Panc1 (cell line): ENCODE results near the gene SYT9. TPM values are rescaled to one million over a fixed set of nuclear protein-coding genes. Genes with fewer than 3 reads are reported as not detected.

Experiments used
- ATAC-seq: fragments of 200-7000 bp; cut with Tn5 transposase; 2 replicates; pipeline ENCODE4 v1.9.1; 2020; ENCODE audit warnings: mild to moderate bottlenecking, moderate library complexity
- BruUV-seq: library from RNA; stranded (reverse); fragments of 400-500 nt; replicated peaks from 2 replicates; lab custom pipeline; 2021; lab: Mats Ljungman, UMichigan
- CTCF ChIA-PET: fragments of 300-600 bp; sonication (Branson Sonifier 250); formaldehyde crosslinking; loops from one replicate; lab custom pipeline; 2022; ENCODE audit warnings: antibody characterized with exemption; lab: Charles Lee
- POLR2A ChIA-PET: fragments of 300-600 bp; sonication (Branson Sonifier 250); formaldehyde crosslinking; loops from one replicate; lab custom pipeline; 2022; ENCODE audit warnings: antibody characterized with exemption; lab: Charles Lee
- DNase-seq: peaks from one replicate; pipeline ENCODE4 v3.0.0-alpha.2; 2010; ENCODE audit warnings: low read depth, low spot score
- H3K27ac ChIP-seq: 2 replicates; pipeline ENCODE4 v1.5.1; 2011; ENCODE audit warnings: mild to moderate bottlenecking, low read length, inconsistent platforms
- H3K27me3 ChIP-seq: fragments of 200-500 bp; sonication (Bioruptor generic); 2 replicates; pipeline ENCODE4 v1.6.0; 2014; ENCODE audit warnings: low read length, inconsistent platforms; ENCODE audit not compliant: control insufficient read depth, insufficient read depth
- H3K36me3 ChIP-seq: fragments of 200-500 bp; sonication (Bioruptor generic); 2 replicates; pipeline ENCODE4 v1.5.1; 2014; ENCODE audit warnings: inconsistent platforms, mild to moderate bottlenecking, low read length, moderate library complexity; ENCODE audit not compliant: control insufficient read depth, insufficient read depth
- H3K4me1 ChIP-seq: 2 replicates; pipeline ENCODE4 v1.5.1; 2011; ENCODE audit warnings: inconsistent platforms, mild to moderate bottlenecking, low read length, moderate library complexity; ENCODE audit not compliant: control insufficient read depth, insufficient read depth
- H3K4me3 ChIP-seq, 2 experiments: 2 replicates each; pipeline ENCODE4 v1.5.1; 2011 to 2012; ENCODE audit warnings: low read depth in 2 of 2, low read length in 2 of 2, mild to moderate bottlenecking in 2 of 2, inconsistent platforms in 1 of 2, moderate library complexity in 1 of 2
- H3K9me3 ChIP-seq: fragments of 200-500 bp; sonication (Bioruptor generic); 2 replicates; pipeline ENCODE4 v1.5.1; 2014; ENCODE audit warnings: low read depth, mild to moderate bottlenecking, inconsistent platforms, low read length, moderate library complexity; ENCODE audit not compliant: control insufficient read depth, insufficient read depth
- POLR2AphosphoS5 ChIP-seq: IDR thresholded peaks from 2 replicates; pipeline ENCODE4 v1.6.1; 2012; ENCODE audit warnings: mild to moderate bottlenecking, low read depth, low read length, moderate library complexity
- REST ChIP-seq, 2 experiments: IDR thresholded peaks; 2 replicates each; pipeline ENCODE4 v1.6.1; 2011 to 2012; ENCODE audit warnings: low read depth in 2 of 2, control low read depth in 1 of 2, low read length in 1 of 2, mild to moderate bottlenecking in 1 of 2, moderate library complexity in 1 of 2; ENCODE audit not compliant: insufficient read depth in 1 of 2
- SIN3A ChIP-seq: IDR thresholded peaks from 2 replicates; pipeline ENCODE4 v1.6.1; 2012; ENCODE audit warnings: low read depth, mild to moderate bottlenecking, low read length, moderate library complexity, borderline replicate concordance; ENCODE audit not compliant: insufficient read depth
- TCF7L2 ChIP-seq: IDR thresholded peaks from 2 replicates; pipeline ENCODE4 v1.6.1; 2011; ENCODE audit warnings: mild to moderate bottlenecking, low read depth, low read length, inconsistent platforms
- in situ Hi-C: cut with HindIII; loops from 2 replicates; pipeline ENCODE4 v1.10.0; 2016; ENCODE audit warnings: low sequenced_read_pairs, low pct_unique_long_range_greater_than_20kb
- intact Hi-C: fragments of 100-400 bp; cut with micrococcal nuclease; formaldehyde crosslinking; loops from one replicate; pipeline ENCODE4 v1.10.0; 2022; ENCODE audit not compliant: unreplicated experiment
- total RNA-seq: library from RNA; stranded (reverse); gene quantifications from one replicate; pipeline ENCODE4 v1.2.1, GENCODE V29; 2021; ENCODE audit not compliant: unreplicated experiment
- TF ChIP-seq, protein P1 (sequence below): fragments of 450-650 bp; IDR thresholded peaks from 2 replicates; pipeline ENCODE4 v1.5.1; 2017; ENCODE audit warnings: mild to moderate bottlenecking

Gene SYT9
- total RNA-seq, 1 experiment from 2014 or later = 3.7 TPM

GRCh38 chr11:7347611-7348431 is 96.1 kb downstream of the SYT9 start:
- DNase-seq (no peak), ATAC-seq (no peak; the same call in 1 of the 2 replicates)
- TF ChIP-seq SIN3A (no peak), TCF7L2 (no peak), POLR2AphosphoS5 (no peak), REST (IDR thresholded peaks at IDR 0.05; ENCODE audit: insufficient read depth in 1 of 2, low read depth in 2 of 2, low read length in 1 of 2) (no peak)
- TF ChIP-seq, protein P1, sequence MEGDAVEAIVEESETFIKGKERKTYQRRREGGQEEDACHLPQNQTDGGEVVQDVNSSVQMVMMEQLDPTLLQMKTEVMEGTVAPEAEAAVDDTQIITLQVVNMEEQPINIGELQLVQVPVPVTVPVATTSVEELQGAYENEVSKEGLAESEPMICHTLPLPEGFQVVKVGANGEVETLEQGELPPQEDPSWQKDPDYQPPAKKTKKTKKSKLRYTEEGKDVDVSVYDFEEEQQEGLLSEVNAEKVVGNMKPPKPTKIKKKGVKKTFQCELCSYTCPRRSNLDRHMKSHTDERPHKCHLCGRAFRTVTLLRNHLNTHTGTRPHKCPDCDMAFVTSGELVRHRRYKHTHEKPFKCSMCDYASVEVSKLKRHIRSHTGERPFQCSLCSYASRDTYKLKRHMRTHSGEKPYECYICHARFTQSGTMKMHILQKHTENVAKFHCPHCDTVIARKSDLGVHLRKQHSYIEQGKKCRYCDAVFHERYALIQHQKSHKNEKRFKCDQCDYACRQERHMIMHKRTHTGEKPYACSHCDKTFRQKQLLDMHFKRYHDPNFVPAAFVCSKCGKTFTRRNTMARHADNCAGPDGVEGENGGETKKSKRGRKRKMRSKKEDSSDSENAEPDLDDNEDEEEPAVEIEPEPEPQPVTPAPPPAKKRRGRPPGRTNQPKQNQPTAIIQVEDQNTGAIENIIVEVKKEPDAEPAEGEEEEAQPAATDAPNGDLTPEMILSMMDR = no peak
- Histone ChIP-seq H3K27ac (no peak overlapping the region), H3K9me3 (no peaks in the 10 kb centered on the region), H3K27me3 (no peaks in the 10 kb centered on the region), H3K4me1 (no peaks in the 10 kb centered on the region), H3K4me3 (no peak overlapping the region), H3K36me3 (no peaks in the 10 kb centered on the region)
- POLR2A ChIA-PET = no interaction called here
- in situ Hi-C loops (no loop called here), intact Hi-C loops (no loop called here)
- no TSS peak for BruUV-seq
- CTCF ChIA-PET = no interaction called here

DNA sequence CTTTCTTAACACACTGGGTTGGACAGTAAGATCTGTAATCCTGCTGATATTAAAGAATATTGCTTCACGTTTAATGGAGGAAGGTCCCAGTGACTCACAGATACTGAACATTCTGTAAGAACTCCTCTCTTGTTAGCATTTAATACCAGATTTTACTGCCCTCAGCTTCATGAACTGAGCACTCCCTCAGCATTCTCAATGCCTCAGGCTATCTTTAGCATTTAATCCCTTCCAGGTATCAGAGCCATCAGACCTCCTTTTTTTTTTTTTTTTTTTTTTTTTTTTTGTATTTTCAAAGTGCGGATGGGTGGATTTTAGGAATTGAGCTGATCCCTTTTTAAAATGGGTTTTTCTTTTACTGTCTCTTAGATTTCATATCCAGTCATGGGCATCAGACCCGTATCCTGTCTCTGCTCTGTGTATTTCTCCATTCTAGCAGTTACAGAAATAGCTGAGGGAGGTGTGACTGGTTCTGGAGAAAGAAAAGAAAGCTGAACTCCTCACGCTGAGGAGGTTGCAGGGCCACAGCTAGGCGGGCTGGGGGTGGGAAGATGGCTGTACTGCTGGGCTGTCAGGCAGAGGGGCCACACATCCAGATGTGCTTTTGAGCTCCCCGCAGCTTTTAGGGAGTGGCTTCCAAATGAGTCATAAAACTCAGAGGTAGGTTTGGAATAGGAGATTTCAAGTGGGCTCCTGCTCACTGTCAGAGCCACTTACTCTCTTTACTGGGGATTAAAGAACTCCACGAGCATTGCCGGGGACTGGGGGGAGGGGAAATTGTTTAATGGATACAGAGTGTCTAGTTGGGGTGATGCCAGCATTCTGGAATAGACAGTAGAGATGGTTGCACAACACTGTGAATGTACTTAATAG is 97.0 kb downstream of the SYT9 start:
- DNase-seq (no peak), ATAC-seq (no peak)
- Histone ChIP-seq H3K27me3 (no peaks in the 10 kb centered on the region), H3K9me3 (no peaks in the 10 kb centered on the region), H3K27ac (no peak overlapping the region), H3K4me3 (no peak overlapping the region), H3K36me3 (no peaks in the 10 kb centered on the region), H3K4me1 (no peaks in the 10 kb centered on the region)
- intact Hi-C loops = no loop called here
- in situ Hi-C loops = no loop called here
- ChIA-PET POLR2A (no interaction called here), CTCF (no interaction called here)
- no TSS peak for BruUV-seq
- TF ChIP-seq SIN3A = 0 out of 2 replicates have a peak, but pooled peaks have one; percentile 16
- TF ChIP-seq, protein P1 = no peak
